Liver (tissue), 9 donors: Measurements from ENCODE around the gene PTPRD. TPM values are rescaled to one million over a fixed set of nuclear protein-coding genes. Genes with fewer than 3 reads are reported as not detected.

Experiments used
- DNase-seq: peaks from one replicate; pipeline ENCODE4 v3.0.0-alpha.2; 2017; ENCODE audit warnings: low spot score
- H3K27ac ChIP-seq, 2 donors: one replicate each; pipeline ENCODE4 v1.7.0; 2013; ENCODE audit warnings: inconsistent platforms in 2 of 2, low read length in 2 of 2, control low read depth in 1 of 2, low read depth in 1 of 2, mild to moderate bottlenecking in 1 of 2
- H3K27me3 ChIP-seq, 4 donors: one replicate each; pipeline versions ENCODE4 v1.6.1 to v1.7.0; 2013; ENCODE audit warnings: low read length in 3 of 4, inconsistent platforms in 1 of 4, mild to moderate bottlenecking in 1 of 4, moderate library complexity in 1 of 4; ENCODE audit not compliant: control insufficient read depth in 4 of 4, insufficient read depth in 4 of 4
- H3K36me3 ChIP-seq, 4 donors: one replicate each; pipeline versions ENCODE4 v1.6.1 to v1.7.0; 2013; ENCODE audit warnings: low read length in 3 of 4, mild to moderate bottlenecking in 3 of 4, low read depth in 1 of 4, moderate library complexity in 1 of 4; ENCODE audit not compliant: control insufficient read depth in 4 of 4, insufficient read depth in 3 of 4
- H3K4me1 ChIP-seq, 4 donors: one replicate each; pipeline versions ENCODE4 v1.6.1 to v1.7.0; 2013; ENCODE audit warnings: low read length in 3 of 4, mild to moderate bottlenecking in 3 of 4, moderate library complexity in 1 of 4; ENCODE audit not compliant: control insufficient read depth in 4 of 4, insufficient read depth in 4 of 4
- H3K4me3 ChIP-seq, 3 donors: one replicate each; pipeline versions ENCODE4 v1.6.1 to v1.7.0; 2013; ENCODE audit warnings: low read length in 3 of 3, control low read depth in 1 of 3, low read depth in 1 of 3, mild to moderate bottlenecking in 1 of 3
- H3K9ac ChIP-seq, 2 donors: one replicate each; pipeline ENCODE4 v1.7.0; 2013; ENCODE audit warnings: low read length in 2 of 2, mild to moderate bottlenecking in 2 of 2, moderate library complexity in 2 of 2, control low read depth in 1 of 2, low read depth in 1 of 2
- H3K9me3 ChIP-seq, 4 donors: one replicate each; pipeline versions ENCODE4 v1.6.1 to v1.7.0; 2013; ENCODE audit warnings: low read length in 3 of 4; ENCODE audit not compliant: control insufficient read depth in 4 of 4
- FOXA1 ChIP-seq: IDR thresholded peaks from 2 replicates; pipeline ENCODE4 v1.6.1; 2016; ENCODE audit warnings: antibody characterized with exemption
- HNF4A ChIP-seq, 2 donors: conservative IDR thresholded peaks; 2 replicates each; pipeline ENCODE4 v1.6.1; 2016; ENCODE audit warnings: antibody characterized with exemption in 2 of 2, mild to moderate bottlenecking in 2 of 2
- HNF4G ChIP-seq: IDR thresholded peaks from 2 replicates; pipeline ENCODE4 v1.6.1; 2016; ENCODE audit warnings: antibody characterized with exemption
- JUND ChIP-seq, 2 donors: IDR thresholded peaks; 2 replicates each; pipeline ENCODE4 v1.6.1; 2016; ENCODE audit warnings: antibody characterized with exemption in 2 of 2
- NR2F2 ChIP-seq: IDR thresholded peaks from 2 replicates; pipeline ENCODE4 v1.6.1; 2016; ENCODE audit warnings: antibody characterized with exemption
- RXRA ChIP-seq, 2 donors: IDR thresholded peaks; 2 replicates each; pipeline ENCODE4 v1.6.1; 2017 to 2018; ENCODE audit warnings: antibody characterized with exemption in 2 of 2, mild to moderate bottlenecking in 1 of 2
- SP1 ChIP-seq: IDR thresholded peaks from 2 replicates; pipeline ENCODE4 v1.6.1; 2018; ENCODE audit warnings: antibody characterized with exemption, mild to moderate bottlenecking
- TAF1 ChIP-seq: conservative IDR thresholded peaks from 2 replicates; pipeline ENCODE4 v1.6.1; 2016; ENCODE audit warnings: antibody characterized with exemption, mild to moderate bottlenecking
- YY1 ChIP-seq: IDR thresholded peaks from 2 replicates; pipeline ENCODE4 v1.6.1; 2016; ENCODE audit warnings: antibody characterized with exemption, mild to moderate bottlenecking
- WGBS: extraction: QIAGEN DNeasy Blood & Tissue Kit; methylation state at CpG from one replicate; pipeline ENCODE4 v1.1.7; 2013; 5-methylcytosine and 5-hydroxymethylcytosine counted together
- polyA plus RNA-seq, 2 donors: library from polyadenylated mRNA; stranded (reverse) in 1 of 2; unstranded in 1 of 2; fragments of 200-250 nt in 1 of 2; fragments of >200 nt in 1 of 2; fragmentation: Nextera tagmentation in 1 of 2; extraction: Ambion mirVana in 1 of 2; gene quantifications; one replicate each; pipeline versions ENCODE4 v1.2.1 to v1.2.3, GENCODE V29; 2013 to 2015
- total RNA-seq, 2 donors: library from RNA; depleted of rRNA; stranded (reverse); fragments of >200 nt; gene quantifications; one replicate each; pipeline ENCODE4 v1.2.3, GENCODE V29; 2014
- TF ChIP-seq, protein P1 (sequence below): IDR thresholded peaks from 2 replicates; pipeline ENCODE4 v1.6.1; 2016; ENCODE audit warnings: antibody characterized with exemption
- TF ChIP-seq, protein P2 (sequence below): IDR thresholded peaks from 2 replicates; pipeline ENCODE4 v1.6.1; 2016; ENCODE audit warnings: antibody characterized with exemption
- TF ChIP-seq, protein P3 (sequence below): fragments of 150-350 bp; IDR thresholded peaks from 2 replicates; pipeline ENCODE4 v1.5.1; 2017; ENCODE audit warnings: improper control_type of control experiment, low read depth, low read length; ENCODE audit not compliant: missing input control
- TF ChIP-seq, protein P4 (sequence below): IDR thresholded peaks from 2 replicates; pipeline ENCODE4 v1.6.1; 2016; ENCODE audit warnings: antibody characterized with exemption, mild to moderate bottlenecking
- donor health status: healthy.
- donor health status: healthy.
- donor health status: healthy.
- donor health status: healthy.
- donor health status: healthy.

Gene PTPRD
- total and polyA plus RNA-seq, 4 donors: 0.78 to 34.2 (median 4.7) TPM

- WGBS: 77% methylated on average over 1 of the region's 1 CpG
Measured at GRCh38 chr9:10251490-10251889, 361.3 kb downstream of the PTPRD start.

DNA sequence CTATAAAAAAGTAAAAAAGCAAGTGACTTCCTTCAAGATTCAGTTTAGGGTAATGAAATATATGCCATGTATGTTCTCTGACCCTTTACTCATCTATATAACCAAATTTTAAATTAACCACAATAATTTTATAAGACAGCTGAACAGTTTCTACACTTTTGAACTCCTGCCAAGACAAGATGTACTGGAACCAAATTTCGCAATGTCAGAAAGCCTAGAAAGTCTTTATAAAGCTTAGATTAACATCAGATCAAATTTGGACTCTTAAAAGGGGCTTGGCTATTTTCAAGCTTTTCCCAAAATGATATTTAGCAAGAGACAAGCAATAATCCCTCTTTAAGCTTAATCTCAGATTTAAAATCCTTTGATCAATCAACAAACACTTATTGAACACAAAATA is 362.6 kb downstream of the PTPRD start:
- DNase-seq: no peak
- H3K4me3 ChIP-seq: no peak overlapping the region
- no peak overlapping the region for H3K27ac ChIP-seq
- H3K9me3 ChIP-seq: no peaks in the 10 kb centered on the region
- 37% methylated on average over 1 of the region's 1 CpG for WGBS
- no peaks in the 10 kb centered on the region for H3K27me3 ChIP-seq
- H3K36me3 ChIP-seq: no peaks in the 10 kb centered on the region
- H3K9ac ChIP-seq: no peak overlapping the region
- no peak for TF ChIP-seq NR2F2
- no peaks in the 10 kb centered on the region for H3K4me1 ChIP-seq

More at GRCh38 chr9:10251490-10251889, 361.3 kb downstream of the PTPRD start:
- Histone ChIP-seq H3K9me3 (no peaks in the 10 kb centered on the region), H3K9ac (no peak overlapping the region), H3K4me1 (no peaks in the 10 kb centered on the region), H3K36me3 (no peaks in the 10 kb centered on the region), H3K4me3 (no peak overlapping the region), H3K27ac (no peak overlapping the region), H3K27me3 (no peaks in the 10 kb centered on the region)
- TF ChIP-seq HNF4A (conservative IDR thresholded peaks at IDR 0.05): peak in 1 of 2 donors; percentile 16
- TF ChIP-seq, protein P1, sequence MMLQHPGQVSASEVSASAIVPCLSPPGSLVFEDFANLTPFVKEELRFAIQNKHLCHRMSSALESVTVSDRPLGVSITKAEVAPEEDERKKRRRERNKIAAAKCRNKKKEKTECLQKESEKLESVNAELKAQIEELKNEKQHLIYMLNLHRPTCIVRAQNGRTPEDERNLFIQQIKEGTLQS: no peak
- DNase-seq: no peak

DNA sequence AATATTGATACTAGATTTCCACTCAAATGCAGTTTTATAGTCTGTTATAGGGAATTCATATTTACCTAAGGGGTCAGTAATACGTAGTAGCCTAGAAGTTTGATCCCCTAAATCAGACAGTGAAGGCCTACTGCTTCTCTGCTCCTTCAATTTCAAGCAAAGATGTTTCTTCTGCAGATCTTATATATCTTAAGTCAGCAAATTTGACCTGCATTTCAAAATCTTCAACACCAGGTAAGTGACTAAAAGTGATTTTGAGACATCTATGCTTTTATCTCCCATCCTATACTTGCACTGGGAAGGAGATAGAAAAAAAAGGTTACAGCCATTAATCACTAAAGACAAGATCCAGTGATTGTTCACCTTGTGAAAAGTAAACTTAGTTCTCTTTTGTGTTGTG is 363.9 kb downstream of the PTPRD start:
- Histone ChIP-seq H3K27ac (no peak overlapping the region), H3K36me3 (no peaks in the 10 kb centered on the region), H3K27me3 (no peaks in the 10 kb centered on the region), H3K9me3 (no peaks in the 10 kb centered on the region), H3K4me1 (no peaks in the 10 kb centered on the region), H3K9ac (no peak overlapping the region), H3K4me3 (no peak overlapping the region)
- DNase-seq: no peak
- 89% methylated on average over 1 of the region's 1 CpG for WGBS
- TF ChIP-seq, protein P1: no peak
- TF ChIP-seq TAF1: no peak
- no peak for TF ChIP-seq HNF4A (conservative IDR thresholded peaks at IDR 0.05)
- no peak for TF ChIP-seq HNF4G
- TF ChIP-seq RXRA (IDR thresholded peaks at IDR 0.05): no peak
- no peak for TF ChIP-seq JUND (IDR thresholded peaks at IDR 0.05)
- TF ChIP-seq, protein P2, sequence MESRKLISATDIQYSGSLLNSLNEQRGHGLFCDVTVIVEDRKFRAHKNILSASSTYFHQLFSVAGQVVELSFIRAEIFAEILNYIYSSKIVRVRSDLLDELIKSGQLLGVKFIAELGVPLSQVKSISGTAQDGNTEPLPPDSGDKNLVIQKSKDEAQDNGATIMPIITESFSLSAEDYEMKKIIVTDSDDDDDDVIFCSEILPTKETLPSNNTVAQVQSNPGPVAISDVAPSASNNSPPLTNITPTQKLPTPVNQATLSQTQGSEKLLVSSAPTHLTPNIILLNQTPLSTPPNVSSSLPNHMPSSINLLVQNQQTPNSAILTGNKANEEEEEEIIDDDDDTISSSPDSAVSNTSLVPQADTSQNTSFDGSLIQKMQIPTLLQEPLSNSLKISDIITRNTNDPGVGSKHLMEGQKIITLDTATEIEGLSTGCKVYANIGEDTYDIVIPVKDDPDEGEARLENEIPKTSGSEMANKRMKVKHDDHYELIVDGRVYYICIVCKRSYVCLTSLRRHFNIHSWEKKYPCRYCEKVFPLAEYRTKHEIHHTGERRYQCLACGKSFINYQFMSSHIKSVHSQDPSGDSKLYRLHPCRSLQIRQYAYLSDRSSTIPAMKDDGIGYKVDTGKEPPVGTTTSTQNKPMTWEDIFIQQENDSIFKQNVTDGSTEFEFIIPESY: no peak

- DNase-seq: no peak
- no peaks in the 10 kb centered on the region for H3K27me3 ChIP-seq
- H3K27ac ChIP-seq: no peak overlapping the region
- no peak overlapping the region for H3K9ac ChIP-seq
- no peak overlapping the region for H3K4me3 ChIP-seq
- WGBS: 77% methylated on average over 2 of the region's 2 CpGs
- no peaks in the 10 kb centered on the region for H3K4me1 ChIP-seq
- no peaks in the 10 kb centered on the region for H3K36me3 ChIP-seq
- no peaks in the 10 kb centered on the region for H3K9me3 ChIP-seq
- TF ChIP-seq FOXA1: no peak
- TF ChIP-seq, protein P2: no peak
- no peak for TF ChIP-seq SP1
- TF ChIP-seq HNF4A (conservative IDR thresholded peaks at IDR 0.05): no peak
- no peak for TF ChIP-seq TAF1
- no peak for TF ChIP-seq JUND (IDR thresholded peaks at IDR 0.05)
- TF ChIP-seq NR2F2: no peak
- TF ChIP-seq, protein P3, sequence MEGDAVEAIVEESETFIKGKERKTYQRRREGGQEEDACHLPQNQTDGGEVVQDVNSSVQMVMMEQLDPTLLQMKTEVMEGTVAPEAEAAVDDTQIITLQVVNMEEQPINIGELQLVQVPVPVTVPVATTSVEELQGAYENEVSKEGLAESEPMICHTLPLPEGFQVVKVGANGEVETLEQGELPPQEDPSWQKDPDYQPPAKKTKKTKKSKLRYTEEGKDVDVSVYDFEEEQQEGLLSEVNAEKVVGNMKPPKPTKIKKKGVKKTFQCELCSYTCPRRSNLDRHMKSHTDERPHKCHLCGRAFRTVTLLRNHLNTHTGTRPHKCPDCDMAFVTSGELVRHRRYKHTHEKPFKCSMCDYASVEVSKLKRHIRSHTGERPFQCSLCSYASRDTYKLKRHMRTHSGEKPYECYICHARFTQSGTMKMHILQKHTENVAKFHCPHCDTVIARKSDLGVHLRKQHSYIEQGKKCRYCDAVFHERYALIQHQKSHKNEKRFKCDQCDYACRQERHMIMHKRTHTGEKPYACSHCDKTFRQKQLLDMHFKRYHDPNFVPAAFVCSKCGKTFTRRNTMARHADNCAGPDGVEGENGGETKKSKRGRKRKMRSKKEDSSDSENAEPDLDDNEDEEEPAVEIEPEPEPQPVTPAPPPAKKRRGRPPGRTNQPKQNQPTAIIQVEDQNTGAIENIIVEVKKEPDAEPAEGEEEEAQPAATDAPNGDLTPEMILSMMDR: no peak
- TF ChIP-seq, protein P4, sequence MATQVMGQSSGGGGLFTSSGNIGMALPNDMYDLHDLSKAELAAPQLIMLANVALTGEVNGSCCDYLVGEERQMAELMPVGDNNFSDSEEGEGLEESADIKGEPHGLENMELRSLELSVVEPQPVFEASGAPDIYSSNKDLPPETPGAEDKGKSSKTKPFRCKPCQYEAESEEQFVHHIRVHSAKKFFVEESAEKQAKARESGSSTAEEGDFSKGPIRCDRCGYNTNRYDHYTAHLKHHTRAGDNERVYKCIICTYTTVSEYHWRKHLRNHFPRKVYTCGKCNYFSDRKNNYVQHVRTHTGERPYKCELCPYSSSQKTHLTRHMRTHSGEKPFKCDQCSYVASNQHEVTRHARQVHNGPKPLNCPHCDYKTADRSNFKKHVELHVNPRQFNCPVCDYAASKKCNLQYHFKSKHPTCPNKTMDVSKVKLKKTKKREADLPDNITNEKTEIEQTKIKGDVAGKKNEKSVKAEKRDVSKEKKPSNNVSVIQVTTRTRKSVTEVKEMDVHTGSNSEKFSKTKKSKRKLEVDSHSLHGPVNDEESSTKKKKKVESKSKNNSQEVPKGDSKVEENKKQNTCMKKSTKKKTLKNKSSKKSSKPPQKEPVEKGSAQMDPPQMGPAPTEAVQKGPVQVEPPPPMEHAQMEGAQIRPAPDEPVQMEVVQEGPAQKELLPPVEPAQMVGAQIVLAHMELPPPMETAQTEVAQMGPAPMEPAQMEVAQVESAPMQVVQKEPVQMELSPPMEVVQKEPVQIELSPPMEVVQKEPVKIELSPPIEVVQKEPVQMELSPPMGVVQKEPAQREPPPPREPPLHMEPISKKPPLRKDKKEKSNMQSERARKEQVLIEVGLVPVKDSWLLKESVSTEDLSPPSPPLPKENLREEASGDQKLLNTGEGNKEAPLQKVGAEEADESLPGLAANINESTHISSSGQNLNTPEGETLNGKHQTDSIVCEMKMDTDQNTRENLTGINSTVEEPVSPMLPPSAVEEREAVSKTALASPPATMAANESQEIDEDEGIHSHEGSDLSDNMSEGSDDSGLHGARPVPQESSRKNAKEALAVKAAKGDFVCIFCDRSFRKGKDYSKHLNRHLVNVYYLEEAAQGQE: no peak
- no peak for TF ChIP-seq YY1
Measured at GRCh38 chr9:10242255-10242654, 370.5 kb downstream of the PTPRD start.
